ENCODE data around the gene AHDC1. TPM values are rescaled to one million over a fixed set of nuclear protein-coding genes. Genes with fewer than 3 reads are reported as not detected.

Gene AHDC1
- polyA plus RNA-seq, 4 donors, result 31.6 to 67.5 (median 48.5) TPM

GRCh38 chr1:27588256-27589232 lies 15.4 kb downstream of the AHDC1 start:
- no peak for DNase-seq (ENCODE audit: low read depth in 4 of 4, low spot score in 2 of 4)

GRCh38 chr1:27585684-27586083 lies 18.3 kb downstream of the AHDC1 start:
- DNase-seq (ENCODE audit: low read depth in 4 of 4, low spot score in 2 of 4), result no peak

GRCh38 chr1:27584453-27584852 lies 19.5 kb downstream of the AHDC1 start:
- no peak for DNase-seq (ENCODE audit: low read depth in 4 of 4, low spot score in 2 of 4)

- DNase-seq (ENCODE audit: low read depth in 4 of 4, low spot score in 2 of 4), result no peak
Observed at GRCh38 chr1:27583479-27583878, 20.5 kb downstream of the AHDC1 start.

GRCh38 chr1:27581823-27582243 lies 22.1 kb downstream of the AHDC1 start:
- DNase-seq (ENCODE audit: low read depth in 4 of 4, low spot score in 2 of 4), result no peak

GRCh38 chr1:27577504-27578188 lies 26.3 kb downstream of the AHDC1 start:
- DNase-seq (ENCODE audit: low read depth in 4 of 4, low spot score in 2 of 4), result no peak

GRCh38 chr1:27576806-27577227 lies 27.1 kb downstream of the AHDC1 start:
- no peak for DNase-seq (ENCODE audit: low read depth in 4 of 4, low spot score in 2 of 4)

GRCh38 chr1:27575840-27576331 lies 28.1 kb downstream of the AHDC1 start:
- DNase-seq (ENCODE audit: low read depth in 4 of 4, low spot score in 2 of 4), result no peak

GRCh38 chr1:27574871-27575831 lies 28.8 kb downstream of the AHDC1 start:
- no peak for DNase-seq (ENCODE audit: low read depth in 4 of 4, low spot score in 2 of 4)

GRCh38 chr1:27574001-27574781 lies 29.8 kb downstream of the AHDC1 start:
- no peak for DNase-seq (ENCODE audit: low read depth in 4 of 4, low spot score in 2 of 4)

- no peak for DNase-seq (ENCODE audit: low read depth in 4 of 4, low spot score in 2 of 4)
Observed at GRCh38 chr1:27572679-27573426, 31.1 kb downstream of the AHDC1 start.

- DNase-seq (ENCODE audit: low read depth in 4 of 4, low spot score in 2 of 4), result no peak
Observed at GRCh38 chr1:27572019-27572678, 31.8 kb downstream of the AHDC1 start.

- no peak for DNase-seq (ENCODE audit: low read depth in 4 of 4, low spot score in 2 of 4)
Observed at GRCh38 chr1:27571439-27572018, 32.4 kb downstream of the AHDC1 start.

GRCh38 chr1:27570784-27571183 lies 33.2 kb downstream of the AHDC1 start:
- no peak for DNase-seq (ENCODE audit: low read depth in 4 of 4, low spot score in 2 of 4)

GRCh38 chr1:27570356-27570755 lies 33.6 kb downstream of the AHDC1 start:
- no peak for DNase-seq (ENCODE audit: low read depth in 4 of 4, low spot score in 2 of 4)

- no peak for DNase-seq (ENCODE audit: low read depth in 4 of 4, low spot score in 2 of 4)
Observed at GRCh38 chr1:27569506-27570291, 34.2 kb downstream of the AHDC1 start.

GRCh38 chr1:27569088-27569460 lies 34.9 kb downstream of the AHDC1 start:
- DNase-seq (ENCODE audit: low read depth in 4 of 4, low spot score in 2 of 4), result no peak

Measured in left renal cortex interstitium (tissue), 4 donors.